GM23338 (cell line): ENCODE results near the gene C2orf81. TPM values are rescaled to one million over a fixed set of nuclear protein-coding genes. Genes with fewer than 3 reads are reported as not detected.

Experiments used
- ATAC-seq: fragments of 200-7000 bp; cut with Tn5 transposase; 3 replicates; pipeline ENCODE4 v1.9.1; 2020
- DNase-seq: peaks from one replicate; pipeline ENCODE4 v3.0.0-alpha.2; 2015; ENCODE audit warnings: low spot score
- H2AFZ ChIP-seq: fragments of 200-600 bp; sonication (generic); 2 replicates; pipeline ENCODE4 v1.8.0; 2016; ENCODE audit warnings: antibody characterized with exemption, mild to moderate bottlenecking, moderate library complexity
- H3F3A ChIP-seq: fragments of 200-600 bp; sonication (generic); replicated peaks from 2 replicates; pipeline ENCODE4 v1.8.0; 2017; ENCODE audit warnings: antibody characterized with exemption, mixed run types, low read depth
- H3K27ac ChIP-seq: fragments of 200-600 bp; sonication (generic); 2 replicates; pipeline ENCODE4 v1.6.1; 2016; ENCODE audit warnings: low read depth
- H3K27me3 ChIP-seq: fragments of 200-600 bp; sonication (generic); 2 replicates; pipeline ENCODE4 v1.8.0; 2016; ENCODE audit warnings: mild to moderate bottlenecking, mixed run types, moderate library complexity; ENCODE audit not compliant: insufficient read depth
- H3K36me3 ChIP-seq: fragments of 200-600 bp; sonication (generic); 2 replicates; pipeline ENCODE4 v1.8.0; 2016; ENCODE audit warnings: mild to moderate bottlenecking; ENCODE audit not compliant: insufficient read depth
- H3K4me1 ChIP-seq: fragments of 200-600 bp; sonication (generic); 2 replicates; pipeline ENCODE4 v1.8.0; 2016; ENCODE audit warnings: mild to moderate bottlenecking, moderate library complexity; ENCODE audit not compliant: insufficient read depth
- H3K4me2 ChIP-seq: fragments of 200-600 bp; sonication (generic); 2 replicates; pipeline ENCODE4 v1.7.1; 2017; ENCODE audit warnings: mixed run types
- H3K4me3 ChIP-seq: fragments of 200-600 bp; sonication (generic); 2 replicates; pipeline ENCODE4 v1.6.1; 2016; ENCODE audit warnings: mixed run types
- H3K79me2 ChIP-seq: fragments of 200-600 bp; sonication (generic); replicated peaks from 2 replicates; pipeline ENCODE4 v1.8.0; 2017; ENCODE audit warnings: mild to moderate bottlenecking; ENCODE audit not compliant: insufficient read depth
- H3K9me2 ChIP-seq: fragments of 200-600 bp; sonication (generic); 2 replicates; pipeline ENCODE4 v1.8.0; 2017; ENCODE audit not compliant: insufficient read depth
- H4K20me1 ChIP-seq: fragments of 200-600 bp; sonication (generic); replicated peaks from 2 replicates; pipeline ENCODE4 v1.8.0; 2017; ENCODE audit warnings: mild to moderate bottlenecking; ENCODE audit not compliant: insufficient read depth
- H3K27ac Mint-ChIP-seq: 2 replicates; pipeline ENCODE4 v1.8.0; 2020; ENCODE audit warnings: inconsistent platforms, mild to moderate bottlenecking, moderate library complexity, mixed read lengths
- H3K27me3 Mint-ChIP-seq: 3 replicates; pipeline ENCODE4 v1.8.0; 2022; ENCODE audit warnings: low read depth, mild to moderate bottlenecking, moderate library complexity, mixed read lengths, inconsistent platforms; ENCODE audit not compliant: insufficient read depth, poor library complexity
- H3K36me3 Mint-ChIP-seq: 3 replicates; pipeline ENCODE4 v1.8.0; 2021; ENCODE audit warnings: low read depth, mild to moderate bottlenecking, inconsistent platforms, moderate library complexity, mixed read lengths
- H3K4me1 Mint-ChIP-seq: 3 replicates; pipeline ENCODE4 v1.8.0; 2020; ENCODE audit warnings: mild to moderate bottlenecking, inconsistent platforms, mixed read lengths
- H3K4me3 Mint-ChIP-seq: 3 replicates; pipeline ENCODE4 v1.8.0; 2021; ENCODE audit warnings: moderate library complexity, mild to moderate bottlenecking, inconsistent platforms, mixed read lengths
- H3K9me3 Mint-ChIP-seq: 3 replicates; pipeline ENCODE4 v1.8.0; 2020; ENCODE audit warnings: moderate library complexity, mild to moderate bottlenecking, inconsistent platforms, mixed read lengths
- CREB1 ChIP-seq: fragments of 250-450 bp; sonication (Bioruptor Pico); IDR thresholded peaks from 2 replicates; pipeline ENCODE4 v1.5.0; 2020; ENCODE audit warnings: low read depth, mild to moderate bottlenecking, moderate library complexity
- EZH2 ChIP-seq: fragments of 200-600 bp; sonication (generic); IDR thresholded peaks from one replicate; pipeline ENCODE4 v1.8.0; 2017; ENCODE audit warnings: antibody characterized with exemption, mild to moderate bottlenecking, low read depth; ENCODE audit not compliant: unreplicated experiment
- EZH2phosphoT487 ChIP-seq: fragments of 200-600 bp; sonication (generic); IDR thresholded peaks from one replicate; pipeline ENCODE4 v1.8.1; 2018; ENCODE audit warnings: antibody characterized with exemption; ENCODE audit not compliant: unreplicated experiment
- JUNB ChIP-seq: IDR thresholded peaks from one replicate; pipeline ENCODE4 v1.6.1; 2016; ENCODE audit warnings: antibody characterized with exemption; ENCODE audit not compliant: unreplicated experiment
- ZNF331 ChIP-seq: fragments of 250-450 bp; sonication (Bioruptor Pico); IDR thresholded peaks from 2 replicates; pipeline ENCODE4 v1.5.0; 2020; ENCODE audit warnings: low read depth, mild to moderate bottlenecking, moderate library complexity
- polyA plus RNA-seq: library from polyadenylated mRNA; unstranded; fragments of >200 nt; fragmentation: Nextera tagmentation; extraction: Ambion mirVana; gene quantifications from 2 replicates; pipeline ENCODE4 v1.2.1, GENCODE V29; 2016
- total RNA-seq: library from RNA; depleted of rRNA; stranded (reverse); fragments of >200 nt; shearing (Covaris generic); gene quantifications from 2 replicates; pipeline ENCODE4 v1.2.3, GENCODE V29; 2014
- TF ChIP-seq, protein P1 (sequence below): fragments of 250-450 bp; sonication (Bioruptor Pico); IDR thresholded peaks from 2 replicates; pipeline ENCODE4 v1.5.0; 2020; ENCODE audit warnings: mild to moderate bottlenecking, moderate library complexity

C2orf81 gene
- total and polyA plus RNA-seq, 2 experiments from 2014 or later, result 3.8 to 4.6 TPM

DNA sequence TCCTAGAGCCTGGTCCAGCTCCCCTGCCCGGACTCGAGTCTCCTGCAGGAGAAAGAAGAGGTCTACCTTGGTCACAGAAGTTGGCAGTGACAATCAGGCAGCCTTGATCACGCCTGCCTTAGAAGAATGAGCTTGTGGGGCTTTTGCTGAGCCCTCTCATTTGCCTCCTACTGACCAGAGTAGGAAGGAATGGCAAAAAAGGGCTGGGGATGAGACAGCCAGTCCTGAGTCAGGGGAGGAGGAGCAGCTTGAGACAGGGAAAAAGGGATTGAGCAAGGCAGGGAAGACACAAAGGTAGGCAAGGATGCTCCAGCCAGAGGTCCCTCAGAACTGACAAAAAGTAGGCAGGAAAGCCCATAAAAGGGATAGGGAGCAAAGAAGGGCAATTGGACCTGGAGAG, 6.1 kb upstream of the C2orf81 start:
- TF ChIP-seq JUNB (no peak), EZH2 (no peak), EZH2phosphoT487 (no peak), ZNF331 (CRISPR knock-in tag) (no peak), CREB1 (CRISPR knock-in tag) (no peak)
- TF ChIP-seq, protein P1, sequence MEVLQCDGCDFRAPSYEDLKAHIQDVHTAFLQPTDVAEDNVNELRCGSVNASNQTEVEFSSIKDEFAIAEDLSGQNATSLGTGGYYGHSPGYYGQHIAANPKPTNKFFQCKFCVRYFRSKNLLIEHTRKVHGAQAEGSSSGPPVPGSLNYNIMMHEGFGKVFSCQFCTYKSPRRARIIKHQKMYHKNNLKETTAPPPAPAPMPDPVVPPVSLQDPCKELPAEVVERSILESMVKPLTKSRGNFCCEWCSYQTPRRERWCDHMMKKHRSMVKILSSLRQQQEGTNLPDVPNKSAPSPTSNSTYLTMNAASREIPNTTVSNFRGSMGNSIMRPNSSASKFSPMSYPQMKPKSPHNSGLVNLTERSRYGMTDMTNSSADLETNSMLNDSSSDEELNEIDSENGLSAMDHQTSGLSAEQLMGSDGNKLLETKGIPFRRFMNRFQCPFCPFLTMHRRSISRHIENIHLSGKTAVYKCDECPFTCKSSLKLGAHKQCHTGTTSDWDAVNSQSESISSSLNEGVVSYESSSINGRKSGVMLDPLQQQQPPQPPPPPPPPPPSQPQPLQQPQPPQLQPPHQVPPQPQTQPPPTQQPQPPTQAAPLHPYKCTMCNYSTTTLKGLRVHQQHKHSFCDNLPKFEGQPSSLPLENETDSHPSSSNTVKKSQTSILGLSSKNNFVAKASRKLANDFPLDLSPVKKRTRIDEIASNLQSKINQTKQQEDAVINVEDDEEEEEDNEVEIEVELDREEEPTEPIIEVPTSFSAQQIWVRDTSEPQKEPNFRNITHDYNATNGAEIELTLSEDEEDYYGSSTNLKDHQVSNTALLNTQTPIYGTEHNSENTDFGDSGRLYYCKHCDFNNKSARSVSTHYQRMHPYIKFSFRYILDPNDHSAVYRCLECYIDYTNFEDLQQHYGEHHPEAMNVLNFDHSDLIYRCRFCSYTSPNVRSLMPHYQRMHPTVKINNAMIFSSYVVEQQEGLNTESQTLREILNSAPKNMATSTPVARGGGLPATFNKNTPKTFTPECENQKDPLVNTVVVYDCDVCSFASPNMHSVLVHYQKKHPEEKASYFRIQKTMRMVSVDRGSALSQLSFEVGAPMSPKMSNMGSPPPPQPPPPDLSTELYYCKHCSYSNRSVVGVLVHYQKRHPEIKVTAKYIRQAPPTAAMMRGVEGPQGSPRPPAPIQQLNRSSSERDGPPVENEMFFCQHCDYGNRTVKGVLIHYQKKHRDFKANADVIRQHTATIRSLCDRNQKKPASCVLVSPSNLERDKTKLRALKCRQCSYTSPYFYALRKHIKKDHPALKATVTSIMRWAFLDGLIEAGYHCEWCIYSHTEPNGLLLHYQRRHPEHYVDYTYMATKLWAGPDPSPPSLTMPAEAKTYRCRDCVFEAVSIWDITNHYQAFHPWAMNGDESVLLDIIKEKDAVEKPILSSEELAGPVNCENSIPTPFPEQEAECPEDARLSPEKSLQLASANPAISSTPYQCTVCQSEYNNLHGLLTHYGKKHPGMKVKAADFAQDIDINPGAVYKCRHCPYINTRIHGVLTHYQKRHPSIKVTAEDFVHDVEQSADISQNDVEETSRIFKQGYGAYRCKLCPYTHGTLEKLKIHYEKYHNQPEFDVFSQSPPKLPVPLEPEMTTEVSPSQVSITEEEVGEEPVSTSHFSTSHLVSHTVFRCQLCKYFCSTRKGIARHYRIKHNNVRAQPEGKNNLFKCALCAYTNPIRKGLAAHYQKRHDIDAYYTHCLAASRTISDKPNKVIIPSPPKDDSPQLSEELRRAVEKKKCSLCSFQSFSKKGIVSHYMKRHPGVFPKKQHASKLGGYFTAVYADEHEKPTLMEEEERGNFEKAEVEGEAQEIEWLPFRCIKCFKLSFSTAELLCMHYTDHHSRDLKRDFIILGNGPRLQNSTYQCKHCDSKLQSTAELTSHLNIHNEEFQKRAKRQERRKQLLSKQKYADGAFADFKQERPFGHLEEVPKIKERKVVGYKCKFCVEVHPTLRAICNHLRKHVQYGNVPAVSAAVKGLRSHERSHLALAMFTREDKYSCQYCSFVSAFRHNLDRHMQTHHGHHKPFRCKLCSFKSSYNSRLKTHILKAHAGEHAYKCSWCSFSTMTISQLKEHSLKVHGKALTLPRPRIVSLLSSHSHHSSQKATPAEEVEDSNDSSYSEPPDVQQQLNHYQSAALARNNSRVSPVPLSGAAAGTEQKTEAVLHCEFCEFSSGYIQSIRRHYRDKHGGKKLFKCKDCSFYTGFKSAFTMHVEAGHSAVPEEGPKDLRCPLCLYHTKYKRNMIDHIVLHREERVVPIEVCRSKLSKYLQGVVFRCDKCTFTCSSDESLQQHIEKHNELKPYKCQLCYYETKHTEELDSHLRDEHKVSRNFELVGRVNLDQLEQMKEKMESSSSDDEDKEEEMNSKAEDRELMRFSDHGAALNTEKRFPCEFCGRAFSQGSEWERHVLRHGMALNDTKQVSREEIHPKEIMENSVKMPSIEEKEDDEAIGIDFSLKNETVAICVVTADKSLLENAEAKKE (CRISPR knock-in tag), result no peak
- Histone ChIP-seq H3K27ac (no peak overlapping the region), H3K9me2 (no peaks in the 10 kb centered on the region), H2AFZ (no peak overlapping the region), H3K4me1 (no peaks in the 10 kb centered on the region), H3K79me2 (no peaks in the 10 kb centered on the region), H3K4me3 (no peak overlapping the region), H3K27me3 (peaks cover 8% of the 10 kb centered on the region), H3F3A (0 out of 2 replicates have a peak, but pooled peaks cover 10% of the 10 kb centered on the region), H3K36me3 (peaks cover 8% of the 10 kb centered on the region; the same call in 1 of the 2 replicates), H3K4me2 (no peak overlapping the region), H4K20me1 (peaks cover 5% of the 10 kb centered on the region; the same call in 1 of the 2 replicates)
- H3K27me3 Mint-ChIP-seq, result peaks cover 22% of the 10 kb centered on the region
- DNase-seq, result no peak
- no peak for ATAC-seq
- no peaks in the 10 kb centered on the region for H3K9me3 Mint-ChIP-seq
- peaks cover 72% of the 10 kb centered on the region for H3K36me3 Mint-ChIP-seq
- H3K4me3 Mint-ChIP-seq, result no peak overlapping the region
- H3K4me1 Mint-ChIP-seq, result peaks cover 7% of the 10 kb centered on the region; the same call in 2 of the 3 replicates
- H3K27ac Mint-ChIP-seq, result no peak overlapping the region
